GM12801 (cell line): ENCODE measurements around the gene AHCYL1.

Experiments used
- CTCF ChIP-seq: IDR thresholded peaks from one replicate; pipeline ENCODE4 v1.5.1; 2011; ENCODE audit warnings: control low read depth; ENCODE audit not compliant: insufficient read length; ENCODE audit errors: extremely low read depth

The AHCYL1 gene

DNA sequence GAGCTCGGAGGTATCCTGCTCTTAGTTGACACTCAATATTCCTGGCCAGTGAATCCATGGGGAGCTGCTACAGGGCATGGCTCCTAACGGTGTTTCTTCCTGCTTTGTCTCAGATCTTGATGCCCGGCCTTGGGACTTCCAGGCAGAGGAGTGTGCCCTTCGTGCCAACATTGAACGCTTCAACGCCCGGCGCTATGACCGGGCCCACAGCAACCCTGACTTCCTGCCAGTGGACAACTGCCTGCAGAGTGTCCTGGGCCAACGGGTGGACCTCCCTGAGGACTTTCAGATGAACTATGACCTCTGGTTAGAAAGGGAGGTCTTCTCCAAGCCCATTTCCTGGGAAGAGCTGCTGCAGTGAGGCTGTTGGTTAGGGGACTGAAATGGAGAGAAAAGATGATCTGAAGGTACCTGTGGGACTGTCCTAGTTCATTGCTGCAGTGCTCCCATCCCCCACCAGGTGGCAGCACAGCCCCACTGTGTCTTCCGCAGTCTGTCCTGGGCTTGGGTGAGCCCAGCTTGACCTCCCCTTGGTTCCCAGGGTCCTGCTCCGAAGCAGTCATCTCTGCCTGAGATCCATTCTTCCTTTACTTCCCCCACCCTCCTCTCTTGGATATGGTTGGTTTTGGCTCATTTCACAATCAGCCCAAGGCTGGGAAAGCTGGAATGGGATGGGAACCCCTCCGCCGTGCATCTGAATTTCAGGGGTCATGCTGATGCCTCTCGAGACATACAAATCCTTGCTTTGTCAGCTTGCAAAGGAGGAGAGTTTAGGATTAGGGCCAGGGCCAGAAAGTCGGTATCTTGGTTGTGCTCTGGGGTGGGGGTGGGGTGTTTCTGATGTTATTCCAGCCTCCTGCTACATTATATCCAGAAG, 69.2 kb downstream of the AHCYL1 start:
- peak; percentile 12 for TF ChIP-seq CTCF

GRCh38 chr1:110055493-110056284, 71.1 kb downstream of the AHCYL1 start:
- TF ChIP-seq CTCF = no peak

DNA sequence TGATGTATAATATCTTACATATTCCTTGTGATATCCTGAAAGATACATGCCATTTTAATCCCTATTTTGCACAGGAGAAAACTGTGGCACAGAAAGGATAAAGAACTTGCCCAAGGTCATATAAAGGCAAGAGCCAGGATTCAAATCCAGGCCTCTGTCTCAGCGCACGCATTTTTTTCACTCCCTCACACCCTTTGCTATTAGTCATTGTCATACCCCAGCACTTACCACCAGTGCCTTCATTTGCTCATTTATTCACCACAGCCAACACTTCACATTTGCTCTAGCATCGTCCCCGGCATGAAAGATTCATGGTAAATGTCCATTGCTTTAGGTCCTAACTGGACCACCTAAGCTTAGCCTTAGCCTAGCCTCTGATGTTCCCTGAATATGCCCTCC, 71.7 kb downstream of the AHCYL1 start:
- no peak for TF ChIP-seq CTCF

DNA sequence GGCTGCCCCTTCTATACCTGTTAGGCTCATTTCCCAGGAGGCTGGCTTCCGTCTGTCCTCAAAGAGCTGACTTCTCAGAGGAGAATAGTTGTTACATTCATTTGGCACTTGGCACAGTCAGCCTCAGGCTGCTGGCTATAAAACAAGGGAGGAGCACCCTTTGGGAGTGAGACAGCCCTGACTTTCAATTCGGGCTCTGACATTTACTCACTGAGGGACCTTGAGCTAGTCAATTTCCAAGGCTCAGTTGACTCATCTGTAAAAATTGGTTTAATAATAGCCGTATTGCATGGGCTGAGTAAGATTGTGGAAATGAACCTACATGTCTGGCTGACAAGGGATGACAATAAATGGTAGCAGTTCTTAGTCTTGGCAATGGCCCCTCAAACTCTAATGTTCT, 72.2 kb downstream of the AHCYL1 start:
- no peak for TF ChIP-seq CTCF

DNA sequence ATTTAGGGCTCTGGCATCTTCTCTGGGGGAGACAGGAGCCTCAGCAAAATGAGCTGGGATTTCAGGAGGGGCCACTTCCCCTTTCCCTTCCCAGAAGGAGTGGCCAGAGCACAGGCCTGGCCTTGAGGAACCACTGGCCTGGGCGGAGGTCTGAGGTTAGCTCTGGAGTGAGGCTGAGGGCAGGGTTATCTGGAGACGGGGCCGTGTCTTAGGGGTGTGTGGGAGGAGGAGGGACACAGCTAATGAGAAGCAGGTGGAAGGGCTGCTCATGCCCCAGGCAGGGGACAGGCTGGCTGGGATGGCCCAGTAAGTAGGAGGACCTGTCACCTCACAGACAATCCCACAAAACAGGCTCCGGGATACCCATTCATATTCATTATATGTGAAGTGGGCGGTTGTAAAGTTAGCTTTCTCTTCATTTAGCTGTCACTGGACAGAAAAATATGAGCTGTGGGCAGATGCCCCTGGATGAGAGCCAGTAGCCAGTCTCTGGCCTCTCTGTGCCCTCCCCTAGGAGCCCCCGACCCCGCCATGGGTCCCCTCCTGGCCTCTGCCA, 73.5 kb downstream of the AHCYL1 start:
- no peak for TF ChIP-seq CTCF

DNA sequence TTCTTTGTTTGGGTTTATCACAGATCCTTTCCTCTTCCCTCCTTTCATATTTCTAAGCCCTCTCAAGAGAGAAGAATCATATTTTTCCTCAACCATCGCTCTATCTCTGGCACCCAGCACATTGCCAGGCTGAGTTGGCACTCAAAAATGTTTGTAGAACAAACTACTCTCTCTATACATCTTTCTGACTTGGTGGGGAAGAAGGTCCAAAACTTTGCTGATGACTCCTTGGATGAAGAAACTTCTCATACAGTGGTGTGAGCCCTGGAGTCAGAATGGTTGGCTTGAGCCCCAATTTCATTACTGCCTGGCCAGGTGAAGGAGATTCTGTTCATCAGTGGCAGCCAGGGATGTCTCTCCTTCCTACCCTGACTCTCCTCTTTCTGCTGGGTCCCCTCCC, 74.0 kb downstream of the AHCYL1 start:
- no peak for TF ChIP-seq CTCF

DNA sequence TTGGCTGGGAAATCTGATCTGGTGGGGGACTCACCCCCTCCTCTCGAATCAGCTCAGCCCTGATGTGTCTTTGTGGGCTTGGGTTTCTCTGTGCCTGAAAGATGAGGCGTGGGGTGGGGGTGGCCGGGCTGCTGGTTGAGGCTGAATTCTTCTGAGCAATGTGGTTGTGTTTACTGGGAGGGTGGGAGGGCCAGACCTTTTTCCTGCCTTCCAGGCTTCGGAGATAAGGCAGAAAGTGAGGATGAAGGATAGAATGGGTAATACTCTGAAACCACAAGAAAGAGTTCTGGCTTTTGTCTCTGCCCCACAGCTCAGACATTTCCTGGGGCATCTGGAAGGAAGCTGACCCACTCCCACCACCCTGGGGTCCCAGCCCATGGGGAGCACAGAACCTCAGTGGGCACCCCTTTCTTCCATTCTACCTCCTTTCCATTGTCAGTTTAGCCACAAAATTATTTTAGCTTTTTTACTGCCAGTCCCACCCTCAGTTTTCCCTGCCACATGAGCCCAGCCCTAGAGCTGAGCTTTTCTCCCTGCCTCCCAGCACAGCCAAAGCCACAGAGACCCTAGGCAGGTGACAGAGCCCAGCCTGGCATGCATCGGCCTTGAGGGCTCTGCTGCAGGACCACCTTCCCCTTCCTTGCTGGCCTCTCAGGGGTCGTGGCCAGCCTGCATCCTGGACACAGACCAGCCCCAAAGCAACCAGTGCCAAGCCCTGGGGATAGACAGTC, 74.7 kb downstream of the AHCYL1 start:
- TF ChIP-seq CTCF = no peak
